ENCODE measurements around the gene PMIS2.

The PMIS2 gene

GRCh38 chr19:35549174-35549788 lies 36.7 kb upstream of the PMIS2 start:
- ATAC-seq: peak; percentile 45
- no peak for TF ChIP-seq CSRNP3 (CRISPR knock-in tag; IDR thresholded peaks at IDR 0.05)
- TF ChIP-seq ZFP30 (CRISPR knock-in tag; IDR thresholded peaks at IDR 0.05): no peak
- TF ChIP-seq SNAI2 (CRISPR knock-in tag; IDR thresholded peaks at IDR 0.05): no peak
- TF ChIP-seq CREB5 (CRISPR knock-in tag; IDR thresholded peaks at IDR 0.05; ENCODE audit: low read depth): no peak
- TF ChIP-seq TSHZ2 (CRISPR knock-in tag; IDR thresholded peaks at IDR 0.05): no peak
- no peak for TF ChIP-seq OSR1 (CRISPR knock-in tag; IDR thresholded peaks at IDR 0.05)
- TF ChIP-seq ESRRG (CRISPR knock-in tag; IDR thresholded peaks at IDR 0.05): no peak
- TF ChIP-seq ZNF70 (CRISPR knock-in tag; IDR thresholded peaks at IDR 0.05): no peak
- TF ChIP-seq ISL1 (CRISPR knock-in tag; IDR thresholded peaks at IDR 0.05): no peak

GRCh38 chr19:35549879-35550523 lies 36.0 kb upstream of the PMIS2 start:
- no peak for ATAC-seq

GRCh38 chr19:35551091-35551810 lies 34.7 kb upstream of the PMIS2 start:
- no peak for ATAC-seq
- TF ChIP-seq ZNF565 (CRISPR knock-in tag; conservative IDR thresholded peaks at IDR 0.05; ENCODE audit: low read depth) (no peak), ZNF70 (CRISPR knock-in tag; IDR thresholded peaks at IDR 0.05) (no peak), SNAI2 (CRISPR knock-in tag; IDR thresholded peaks at IDR 0.05) (no peak), ZNF8 (CRISPR knock-in tag; IDR thresholded peaks at IDR 0.05) (no peak), CSDC2 (CRISPR knock-in tag; IDR thresholded peaks at IDR 0.05) (no peak), ARNTL (CRISPR knock-in tag; IDR thresholded peaks at IDR 0.05; ENCODE audit: borderline replicate concordance, low read depth) (no peak), RARB (CRISPR knock-in tag; IDR thresholded peaks at IDR 0.05) (no peak)

More at GRCh38 chr19:35549879-35550523, 36.0 kb upstream of the PMIS2 start:
- no peak for TF ChIP-seq SNAI2 (CRISPR knock-in tag; IDR thresholded peaks at IDR 0.05)
- no peak for TF ChIP-seq TOX (CRISPR knock-in tag; IDR thresholded peaks at IDR 0.05; ENCODE audit: borderline replicate concordance)
- TF ChIP-seq PPARA (CRISPR knock-in tag; IDR thresholded peaks at IDR 0.05; ENCODE audit: borderline replicate concordance): no peak
- TF ChIP-seq ZC3H10 (CRISPR knock-in tag; IDR thresholded peaks at IDR 0.05): no peak
- no peak for TF ChIP-seq ISL1 (CRISPR knock-in tag; IDR thresholded peaks at IDR 0.05)
- no peak for TF ChIP-seq ZNF565 (CRISPR knock-in tag; conservative IDR thresholded peaks at IDR 0.05; ENCODE audit: low read depth)
- TF ChIP-seq BACH2 (CRISPR knock-in tag; IDR thresholded peaks at IDR 0.05; ENCODE audit: borderline replicate concordance): no peak

- ATAC-seq: no peak
- no peak for TF ChIP-seq CREB5 (CRISPR knock-in tag; IDR thresholded peaks at IDR 0.05; ENCODE audit: low read depth)
- TF ChIP-seq BACH2 (CRISPR knock-in tag; IDR thresholded peaks at IDR 0.05; ENCODE audit: borderline replicate concordance): no peak
- no peak for TF ChIP-seq GLIS3 (CRISPR knock-in tag; IDR thresholded peaks at IDR 0.05)
- TF ChIP-seq RARB (CRISPR knock-in tag; IDR thresholded peaks at IDR 0.05): no peak
- no peak for TF ChIP-seq PPARA (CRISPR knock-in tag; IDR thresholded peaks at IDR 0.05; ENCODE audit: borderline replicate concordance)
- no peak for TF ChIP-seq ZFP3 (CRISPR knock-in tag; IDR thresholded peaks at IDR 0.05)
- TF ChIP-seq OSR1 (CRISPR knock-in tag; IDR thresholded peaks at IDR 0.05): no peak
- TF ChIP-seq TSHZ2 (CRISPR knock-in tag; IDR thresholded peaks at IDR 0.05): no peak
- TF ChIP-seq CSRNP3 (CRISPR knock-in tag; IDR thresholded peaks at IDR 0.05): no peak
- no peak for TF ChIP-seq ZNF565 (CRISPR knock-in tag; conservative IDR thresholded peaks at IDR 0.05; ENCODE audit: low read depth)
- no peak for TF ChIP-seq TOX (CRISPR knock-in tag; IDR thresholded peaks at IDR 0.05; ENCODE audit: borderline replicate concordance)
- no peak for TF ChIP-seq SNAI2 (CRISPR knock-in tag; IDR thresholded peaks at IDR 0.05)
- no peak for TF ChIP-seq ISL1 (CRISPR knock-in tag; IDR thresholded peaks at IDR 0.05)
- no peak for TF ChIP-seq ZFP30 (CRISPR knock-in tag; IDR thresholded peaks at IDR 0.05)
Observed at GRCh38 chr19:35552534-35553384, 33.2 kb upstream of the PMIS2 start.

All from SK-N-SH treated with all-trans-retinoic acid at 6 μM for 48 hours (cell line).